Urinary bladder (tissue), 4 donors: ENCODE results near the gene ORAI3. TPM values are rescaled to one million over a fixed set of nuclear protein-coding genes. Genes with fewer than 3 reads are reported as not detected.

Experiments used
- DNase-seq: peaks from one replicate; pipeline ENCODE4 v3.0.0-alpha.2; 2015; ENCODE audit errors: extremely low spot score
- H3K27ac ChIP-seq: one replicate; pipeline ENCODE4 v1.5.1; 2013; ENCODE audit warnings: low read depth, mild to moderate bottlenecking, moderate library complexity
- H3K36me3 ChIP-seq: one replicate; pipeline ENCODE4 v1.6.1; 2013; ENCODE audit warnings: mild to moderate bottlenecking, moderate library complexity; ENCODE audit not compliant: insufficient read depth
- H3K4me1 ChIP-seq: one replicate; pipeline ENCODE4 v1.6.1; 2013; ENCODE audit warnings: mild to moderate bottlenecking, moderate library complexity; ENCODE audit not compliant: insufficient read depth
- H3K4me3 ChIP-seq: one replicate; pipeline ENCODE4 v1.5.1; 2013; ENCODE audit warnings: low read depth, low read length
- WGBS: extraction: QIAGEN DNeasy Blood & Tissue Kit; methylation state at CpG from one replicate; pipeline ENCODE4 v1.1.7; 2013; 5-methylcytosine and 5-hydroxymethylcytosine counted together
- polyA plus RNA-seq: library from polyadenylated mRNA; stranded (reverse); fragments of 200-250 nt; gene quantifications from one replicate; pipeline ENCODE4 v1.2.3, GENCODE V29; 2013
- total RNA-seq: library from RNA; depleted of rRNA; stranded (reverse); fragments of >200 nt; gene quantifications from one replicate; pipeline ENCODE4 v1.2.3, GENCODE V29; 2014
- donor health status: healthy with polysubstance abuse.
- donor health status: healthy.

Gene ORAI3
- total and polyA plus RNA-seq, 2 donors: 16.7 to 39.7 TPM

GRCh38 chr16:30918614-30919013, 30.3 kb upstream of the ORAI3 start:
- H3K36me3 ChIP-seq: no peaks in the 10 kb centered on the region
- no peak for DNase-seq
- WGBS: 88% methylated on average over 1 of the region's 1 CpG
- no peak overlapping the region for H3K4me3 ChIP-seq
- no peak overlapping the region for H3K27ac ChIP-seq
- no peaks in the 10 kb centered on the region for H3K4me1 ChIP-seq

DNA sequence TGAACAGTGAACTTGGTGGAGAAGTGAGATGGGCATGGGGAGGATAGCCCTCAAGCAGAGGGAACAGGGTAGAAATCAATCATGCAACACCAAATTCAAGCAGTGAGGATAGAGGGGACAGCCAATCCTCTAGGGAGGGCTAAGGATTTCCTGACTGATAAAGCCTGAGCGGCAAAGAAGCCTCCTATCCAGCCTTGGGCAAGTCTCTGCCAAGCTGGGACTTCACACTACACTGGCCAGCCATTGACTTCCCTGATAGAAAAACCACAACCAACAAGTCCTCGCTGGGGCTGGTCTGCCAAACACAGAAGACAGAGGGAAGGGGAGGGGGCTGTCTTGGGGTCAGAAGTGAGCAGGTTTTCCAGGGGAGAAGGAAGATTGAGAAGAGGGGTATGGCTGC, 28.0 kb upstream of the ORAI3 start:
- H3K27ac ChIP-seq: no peak overlapping the region
- H3K4me1 ChIP-seq: no peaks in the 10 kb centered on the region
- no peak overlapping the region for H3K4me3 ChIP-seq
- DNase-seq: no peak
- WGBS: 76% methylated on average over 2 of the region's 2 CpGs
- H3K36me3 ChIP-seq: no peaks in the 10 kb centered on the region

DNA sequence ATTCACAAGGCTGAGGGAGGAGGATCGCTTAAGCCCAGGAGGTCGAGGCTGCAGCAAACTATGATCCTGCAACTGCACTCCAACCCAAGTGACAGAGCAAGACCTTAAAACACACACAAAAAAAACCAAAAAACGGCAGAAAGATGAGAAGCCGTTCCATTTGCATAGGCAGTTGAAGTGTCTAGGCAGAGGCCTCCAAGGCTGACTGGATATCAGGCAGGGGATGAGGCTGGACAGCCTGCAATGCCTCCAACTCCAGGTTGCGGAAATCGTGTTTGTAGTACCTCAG, 27.5 kb upstream of the ORAI3 start:
- DNase-seq: no peak
- no peaks in the 10 kb centered on the region for H3K4me1 ChIP-seq
- peak overlapping the region; percentile 53 for H3K27ac ChIP-seq
- WGBS: 24% methylated on average over 6 of the region's 6 CpGs
- H3K4me3 ChIP-seq: peak overlapping the region; percentile 42
- no peaks in the 10 kb centered on the region for H3K36me3 ChIP-seq

GRCh38 chr16:30921748-30922419, 27.0 kb upstream of the ORAI3 start:
- DNase-seq: peak; percentile 92
- Histone ChIP-seq H3K36me3 (no peaks in the 10 kb centered on the region), H3K4me1 (no peaks in the 10 kb centered on the region), H3K4me3 (peak overlapping the region; percentile 42), H3K27ac (peak overlapping the region; percentile 53)
- WGBS: under 1% methylated on average over 37 of the region's 37 CpGs

- peak; percentile 99 for DNase-seq
- H3K4me3 ChIP-seq: peak overlapping the region; percentile 42
- WGBS: under 1% methylated on average over 42 of the region's 42 CpGs
- peak overlapping the region; percentile 89 for H3K27ac ChIP-seq
- no peaks in the 10 kb centered on the region for H3K4me1 ChIP-seq
- H3K36me3 ChIP-seq: no peaks in the 10 kb centered on the region
These were observed 26.4 kb upstream of the ORAI3 start for GRCh38 chr16:30922420-30922959.

GRCh38 chr16:30922960-30923535, 25.8 kb upstream of the ORAI3 start:
- DNase-seq: peak; percentile 99
- Histone ChIP-seq H3K4me1 (no peaks in the 10 kb centered on the region), H3K27ac (peak overlapping the region; percentile 89), H3K4me3 (peak overlapping the region; percentile 78), H3K36me3 (no peaks in the 10 kb centered on the region)
- under 1% methylated on average over 33 of the region's 33 CpGs for WGBS

DNA sequence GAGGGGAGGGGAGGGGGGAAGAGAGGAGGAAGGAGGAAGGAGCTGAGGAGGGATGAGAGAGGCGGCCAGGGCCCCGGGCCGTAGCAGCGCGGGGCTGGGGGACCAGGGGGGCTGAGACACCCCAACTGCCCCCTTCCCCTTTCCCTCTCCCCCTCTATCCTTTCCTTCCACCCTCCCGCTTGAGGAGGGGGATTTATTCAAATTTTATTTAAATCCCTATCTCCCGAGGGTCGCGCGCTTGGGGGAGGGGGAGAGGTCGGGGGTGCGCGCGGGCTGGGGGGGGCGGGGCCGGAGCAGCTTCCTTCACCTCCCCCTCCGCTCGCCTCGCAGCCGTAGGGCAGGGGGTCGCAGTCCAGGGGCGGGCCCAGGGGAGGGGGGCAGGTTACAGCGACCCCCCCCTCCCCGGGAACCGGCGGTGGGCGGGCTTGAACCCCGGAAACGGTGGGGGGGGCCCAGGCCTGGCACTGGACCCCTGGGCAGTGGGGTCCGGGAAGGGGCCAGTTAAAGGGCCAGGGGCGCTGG, 25.3 kb upstream of the ORAI3 start, which contains the start of gene FBXL19:
FBXL19 (plus strand) TSS at position 19 of the 522 bp plus-strand sequence. CDS start 2,183 bp downstream, outside the sequence.
- WGBS: under 1% methylated on average over 31 of the region's 31 CpGs
- Histone ChIP-seq H3K36me3 (no peaks in the 10 kb centered on the region), H3K4me1 (no peaks in the 10 kb centered on the region), H3K4me3 (peak within 1 kb of the TSS; percentile 78), H3K27ac (peak within 1 kb of the TSS; percentile 89)
- no peak for DNase-seq

- DNase-seq: no peak
- Histone ChIP-seq H3K36me3 (no peaks in the 10 kb centered on the region), H3K4me3 (peak overlapping the region; percentile 78), H3K27ac (peak overlapping the region; percentile 12), H3K4me1 (no peaks in the 10 kb centered on the region)
- WGBS: 3% methylated on average over 53 of the region's 53 CpGs
These were observed 24.6 kb upstream of the ORAI3 start for GRCh38 chr16:30924076-30924912.

DNA sequence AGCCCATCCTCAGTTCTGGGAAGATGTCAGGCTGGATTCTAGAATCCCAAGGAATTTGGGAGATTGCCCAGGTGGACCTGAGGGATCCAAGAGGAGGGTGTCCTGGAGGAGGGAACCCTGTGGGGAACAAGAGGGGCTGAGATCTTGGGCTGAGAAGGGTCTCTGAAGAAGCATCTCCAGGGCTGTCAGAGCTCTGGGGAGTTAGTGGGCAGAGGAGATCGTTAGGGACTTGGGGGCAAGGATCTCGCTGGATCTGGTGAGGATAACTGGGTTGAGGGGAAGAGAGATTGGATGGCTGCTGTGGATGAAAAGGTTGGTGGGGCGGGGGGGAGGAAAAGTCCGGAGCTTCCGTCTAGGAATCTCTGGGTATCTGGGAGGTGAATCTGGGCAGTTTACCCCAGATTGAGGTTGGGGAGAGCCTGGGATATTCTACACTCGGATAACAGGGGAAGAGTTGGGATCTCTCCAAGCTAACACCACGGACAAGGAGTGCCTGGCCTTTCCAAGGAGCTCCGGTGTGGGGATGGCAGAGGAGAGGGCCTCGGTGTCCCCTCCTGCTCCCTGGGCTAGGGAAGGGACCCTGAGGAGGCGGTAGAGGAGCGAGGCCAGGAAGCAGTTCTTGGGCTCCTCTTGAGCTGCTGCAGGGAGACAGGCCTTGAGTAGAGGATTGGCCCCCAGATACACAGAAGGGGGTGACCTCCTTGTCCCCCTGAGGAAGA, 23.8 kb upstream of the ORAI3 start:
- H3K4me3 ChIP-seq: no peak overlapping the region
- H3K27ac ChIP-seq: no peak overlapping the region
- no peaks in the 10 kb centered on the region for H3K4me1 ChIP-seq
- no peak for DNase-seq
- H3K36me3 ChIP-seq: no peaks in the 10 kb centered on the region
- WGBS: 65% methylated on average over 11 of the region's 11 CpGs

DNA sequence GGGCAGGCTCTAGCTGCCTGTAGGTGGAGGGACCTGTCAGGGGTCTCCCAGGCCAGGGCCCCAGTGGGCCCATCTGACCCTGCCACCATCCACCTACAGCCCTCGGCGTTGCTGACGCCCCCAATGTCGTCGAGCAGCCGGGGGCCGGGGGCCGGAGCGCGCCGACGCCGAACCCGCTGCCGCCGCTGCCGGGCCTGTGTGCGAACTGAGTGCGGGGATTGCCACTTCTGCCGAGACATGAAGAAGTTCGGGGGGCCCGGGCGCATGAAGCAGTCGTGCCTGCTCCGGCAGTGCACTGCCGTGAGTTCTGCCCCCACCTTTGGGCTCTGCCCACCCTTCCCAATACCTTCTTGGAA, 23.3 kb upstream of the ORAI3 start:
- DNase-seq: no peak
- Histone ChIP-seq H3K4me1 (no peaks in the 10 kb centered on the region), H3K36me3 (no peaks in the 10 kb centered on the region), H3K4me3 (no peak overlapping the region), H3K27ac (no peak overlapping the region)
- WGBS: 91% methylated on average over 26 of the region's 26 CpGs

GRCh38 chr16:30925995-30926811, 22.7 kb upstream of the ORAI3 start:
- Histone ChIP-seq H3K36me3 (no peaks in the 10 kb centered on the region), H3K4me1 (no peaks in the 10 kb centered on the region), H3K4me3 (no peak overlapping the region), H3K27ac (no peak overlapping the region)
- DNase-seq: no peak
- WGBS: 72% methylated on average over 10 of the region's 10 CpGs

DNA sequence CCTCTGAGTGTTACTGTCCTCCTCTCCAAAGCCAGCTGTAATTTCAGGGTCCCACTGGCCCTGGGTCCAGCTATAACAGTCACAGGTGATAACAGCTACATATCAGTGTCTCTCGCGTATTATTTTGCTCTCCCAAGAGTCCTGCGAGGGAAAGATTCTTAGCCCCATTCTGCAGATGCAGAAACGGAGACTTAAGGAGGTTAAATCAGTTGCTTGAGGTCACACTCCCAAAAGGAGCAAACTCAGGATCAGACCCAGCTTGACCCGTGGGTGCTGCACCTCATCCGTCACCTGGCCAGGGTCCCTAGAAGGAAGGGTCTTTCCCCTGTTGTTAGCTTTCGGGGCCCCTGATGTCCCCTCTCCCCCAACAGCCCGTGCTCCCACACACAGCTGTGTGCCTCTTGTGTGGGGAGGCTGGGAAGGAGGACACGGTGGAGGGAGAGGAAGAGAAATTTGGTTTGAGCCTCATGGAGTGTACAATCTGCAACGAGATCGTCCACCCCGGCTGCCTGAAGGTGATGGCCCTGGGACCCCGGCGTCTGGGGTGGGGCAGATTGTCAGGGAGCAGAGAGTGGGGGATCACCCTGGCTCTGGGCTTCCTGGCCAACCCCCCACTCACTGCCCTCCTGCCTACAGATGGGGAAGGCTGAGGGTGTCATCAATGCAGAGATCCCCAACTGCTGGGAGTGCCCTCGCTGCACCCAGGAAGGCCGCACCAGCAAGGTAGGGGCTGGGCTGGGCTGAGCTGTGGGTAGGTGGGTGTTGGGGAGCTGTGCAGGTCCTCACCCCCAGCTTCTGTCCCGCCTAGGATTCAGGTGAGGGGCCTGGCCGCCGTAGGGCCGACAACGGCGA, 21.7 kb upstream of the ORAI3 start:
- Histone ChIP-seq H3K4me3 (no peak overlapping the region), H3K4me1 (no peaks in the 10 kb centered on the region), H3K27ac (no peak overlapping the region), H3K36me3 (no peaks in the 10 kb centered on the region)
- no peak for DNase-seq
- 86% methylated on average over 22 of the region's 22 CpGs for WGBS
